ENCODE data around the gene TMEM45B.
"Not testable (repeated sequence)": the region's sequence is repeated elsewhere in the genome, so short reads cannot be mapped to it uniquely, and the experiment has no call there.

Gene TMEM45B

DNA sequence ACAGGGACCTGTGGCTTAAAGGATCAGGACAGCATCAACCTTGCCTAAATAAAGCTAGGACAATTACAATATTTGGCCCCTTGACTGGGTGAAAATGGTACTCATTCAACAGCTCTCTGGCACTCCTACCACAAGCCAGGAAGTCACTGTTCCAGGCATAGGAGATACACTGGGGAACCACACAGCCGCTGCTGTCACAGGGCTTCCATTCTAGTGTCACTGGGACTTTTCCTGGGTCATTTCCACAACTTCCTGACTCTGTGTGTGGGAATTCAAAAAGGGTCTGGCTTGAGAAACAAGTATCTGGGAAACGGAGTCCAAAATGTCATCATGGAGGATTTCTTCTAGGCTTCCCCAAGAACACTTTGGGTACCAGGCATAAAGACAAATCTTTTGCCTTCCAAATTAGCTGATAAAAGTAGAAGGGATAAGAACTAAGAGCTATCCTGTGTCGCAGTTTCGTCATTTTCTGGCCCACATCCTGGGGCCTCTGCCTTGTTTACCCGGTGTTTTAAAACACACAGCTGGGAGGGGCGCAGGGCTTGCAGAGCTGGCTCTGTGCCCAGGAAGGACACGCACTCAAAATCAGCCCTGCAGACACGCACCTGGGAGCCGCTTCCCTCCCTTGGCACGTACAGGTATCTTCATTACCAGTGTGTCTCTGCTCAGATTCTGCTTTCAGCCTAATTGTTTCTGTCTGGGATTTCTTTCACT, 38.0 kb downstream of the TMEM45B start:
- no peak for DNase-seq

DNA sequence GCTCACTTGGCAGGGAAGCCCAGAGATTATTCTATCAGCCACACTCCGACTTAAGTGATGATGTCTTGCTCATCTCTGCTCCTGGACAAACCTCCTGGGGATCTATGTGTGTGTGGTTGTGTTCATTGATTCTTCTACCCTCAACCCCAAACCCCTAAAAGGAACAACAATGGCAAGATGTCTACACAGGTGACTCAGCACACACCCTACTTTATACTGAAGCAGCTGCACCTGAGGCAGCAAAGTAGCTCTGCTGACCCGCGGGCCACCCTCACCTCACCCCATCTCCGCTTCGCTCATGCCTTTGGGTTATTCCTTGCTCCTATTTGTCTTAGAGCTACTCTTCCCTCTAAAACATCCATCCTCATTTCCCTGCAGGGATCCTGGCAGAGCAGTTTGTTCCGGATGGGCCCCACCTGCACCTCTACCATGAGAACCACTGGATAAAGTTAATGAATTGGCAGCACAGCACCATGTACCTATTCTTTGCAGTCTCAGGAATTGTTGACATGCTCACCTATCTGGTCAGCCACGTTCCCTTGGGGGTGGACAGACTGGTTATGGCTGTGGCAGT, 38.7 kb downstream of the TMEM45B start:
- no peak for DNase-seq

DNA sequence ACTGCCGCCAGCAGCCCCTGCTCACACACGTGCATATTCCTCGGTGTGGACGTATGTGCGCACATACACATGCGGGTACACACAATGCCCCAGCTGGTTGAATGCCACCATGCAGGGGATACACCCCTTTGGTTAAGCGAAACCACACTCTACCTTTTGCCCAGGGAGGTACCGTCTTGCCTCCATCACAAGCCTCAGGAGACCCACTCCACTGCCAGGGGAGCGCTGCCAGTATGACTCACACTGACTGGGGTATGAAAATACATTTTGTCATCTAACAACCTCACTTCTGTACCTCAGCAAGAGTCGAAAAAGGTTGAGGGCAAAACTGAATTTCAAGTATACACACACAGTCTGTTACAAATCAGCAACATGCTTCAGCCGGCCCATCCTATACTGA, 39.4 kb downstream of the TMEM45B start:
- DNase-seq, result no peak

DNA sequence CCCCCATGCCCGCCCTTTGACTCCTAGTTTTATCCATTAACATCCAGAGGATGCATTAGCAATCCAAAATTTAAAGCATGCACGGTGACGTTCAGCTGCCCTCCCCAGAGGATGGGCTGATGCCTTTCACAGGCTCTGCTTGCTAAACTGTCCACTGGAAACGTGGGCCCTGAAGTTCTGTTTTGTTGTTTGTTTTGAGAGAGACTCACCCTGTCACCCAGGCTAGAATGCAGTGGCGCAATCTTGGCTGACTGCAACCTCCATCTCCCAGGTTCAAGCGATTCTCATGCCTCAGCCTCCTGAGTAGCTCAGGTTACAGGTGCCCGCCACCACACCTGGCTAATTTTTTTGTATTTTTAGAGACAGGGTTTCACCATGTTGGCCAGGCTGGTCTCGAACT, 40.4 kb downstream of the TMEM45B start:
- DNase-seq, result no peak

DNA sequence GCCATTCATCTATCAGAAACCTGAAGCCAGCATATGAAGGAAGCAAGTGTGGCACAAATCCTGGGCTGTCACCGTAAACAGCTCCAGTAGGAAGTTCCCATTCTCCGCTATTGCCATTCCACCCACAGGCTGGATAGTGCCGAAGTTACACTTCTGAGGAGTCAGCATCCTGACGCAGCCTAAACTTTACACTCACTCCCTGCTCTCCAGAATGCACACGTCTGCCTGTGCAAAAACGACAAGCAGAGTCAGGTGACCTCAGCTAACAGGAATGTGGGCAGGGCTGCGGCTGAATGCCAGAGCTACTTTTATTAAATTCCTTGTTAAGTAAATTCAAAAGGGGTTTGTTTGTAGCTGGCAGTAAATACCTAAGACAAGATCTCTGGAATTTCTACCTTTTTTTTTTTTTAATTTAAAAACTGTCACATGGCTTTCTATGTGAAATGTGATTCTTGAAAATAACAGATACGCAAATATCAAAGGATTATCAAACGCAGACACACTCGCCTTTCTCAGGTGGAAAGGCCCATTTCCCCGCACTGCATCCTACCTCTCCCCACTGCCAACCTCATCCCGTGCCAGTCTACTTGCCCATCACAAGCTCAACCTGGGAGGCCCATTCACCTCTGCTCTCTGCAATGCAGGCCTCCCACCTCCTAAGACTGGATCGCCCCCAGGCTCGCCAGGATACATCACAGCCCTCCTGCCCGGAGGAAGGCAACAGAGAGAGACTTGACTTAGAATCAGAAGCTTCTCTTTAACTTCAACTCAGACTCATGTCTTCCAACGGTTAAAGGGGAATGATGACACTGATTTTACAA, 46.3 kb downstream of the TMEM45B start:
- DNase-seq, result peak; percentile 96

DNA sequence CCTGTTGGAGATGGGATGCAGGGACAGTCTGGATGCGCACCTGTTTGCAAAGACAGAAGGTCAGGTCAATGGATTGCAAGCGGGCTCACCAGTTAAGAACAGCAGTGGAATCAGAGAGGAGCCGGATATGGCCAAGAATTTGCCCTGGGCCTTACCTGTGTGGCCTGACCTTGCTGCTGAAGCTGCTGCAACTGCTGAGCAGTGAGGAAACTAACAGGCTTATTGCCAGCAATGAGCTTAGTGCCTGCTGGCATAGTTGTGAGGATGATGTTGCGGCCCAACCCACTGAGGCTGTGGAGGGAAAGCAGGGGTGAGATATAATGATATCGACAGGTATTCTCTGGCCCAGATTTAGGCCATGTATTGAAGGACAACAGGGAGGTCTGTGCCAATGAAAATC, 49.2 kb downstream of the TMEM45B start:
- DNase-seq, result no peak

DNA sequence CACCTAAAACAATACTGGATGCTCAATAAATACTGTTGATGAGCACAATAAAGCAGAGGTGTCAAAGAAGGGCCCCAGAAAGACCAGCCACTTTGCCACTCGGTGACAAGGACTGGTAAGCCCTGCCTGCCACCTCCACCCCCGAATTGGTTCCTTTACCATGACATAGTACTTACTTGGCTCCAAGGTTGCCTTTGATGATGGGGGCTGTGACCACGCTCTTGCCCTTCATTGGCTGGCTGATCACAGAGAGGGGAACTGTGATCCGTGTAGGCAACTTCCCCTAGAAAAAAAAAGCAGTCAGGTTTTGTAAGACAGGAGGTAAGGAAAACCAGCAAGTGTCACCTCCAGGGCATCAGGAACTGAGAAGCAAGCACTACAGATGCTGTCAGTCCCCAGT, 50.1 kb downstream of the TMEM45B start:
- DNase-seq, result no peak

DNA sequence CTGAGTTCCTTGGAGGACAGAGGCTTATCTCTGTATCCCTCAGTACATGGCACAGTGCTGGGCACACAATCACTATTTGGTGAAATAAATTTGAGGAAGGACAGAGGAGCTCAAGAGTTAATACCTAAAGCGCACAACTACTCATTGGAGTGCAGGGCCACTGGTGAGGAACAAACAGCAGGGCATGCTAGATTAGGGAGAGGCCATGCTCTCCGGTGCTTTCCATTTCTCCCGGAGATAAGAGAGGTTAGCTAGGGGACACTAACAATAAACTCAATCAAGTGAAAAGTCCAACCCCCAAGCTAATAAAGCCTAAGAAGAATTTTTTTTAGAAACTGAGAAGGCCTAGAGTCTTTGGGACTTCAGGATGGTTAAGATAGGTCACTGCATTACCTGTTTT, 50.7 kb downstream of the TMEM45B start:
- no peak for DNase-seq

DNA sequence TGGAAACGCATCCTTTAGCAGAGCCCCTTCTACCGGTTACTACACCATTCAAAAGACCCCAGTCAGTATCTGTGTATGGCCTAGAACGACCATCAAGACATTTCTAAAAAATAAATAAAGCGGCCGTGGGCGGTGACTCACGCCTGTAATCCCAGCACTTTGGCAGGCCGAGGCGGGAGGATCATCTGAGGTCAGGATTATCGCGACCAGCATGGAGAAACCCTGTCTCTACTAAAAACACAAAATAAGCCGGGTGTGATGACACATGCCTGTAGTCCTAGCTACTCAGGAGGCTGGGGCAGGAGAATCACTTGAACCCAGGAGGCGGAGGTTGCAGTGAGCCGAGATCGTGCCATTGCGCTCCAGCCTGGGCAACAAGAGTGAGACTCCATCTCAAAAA, 53.0 kb downstream of the TMEM45B start:
- not testable (repeated sequence) for DNase-seq

DNA sequence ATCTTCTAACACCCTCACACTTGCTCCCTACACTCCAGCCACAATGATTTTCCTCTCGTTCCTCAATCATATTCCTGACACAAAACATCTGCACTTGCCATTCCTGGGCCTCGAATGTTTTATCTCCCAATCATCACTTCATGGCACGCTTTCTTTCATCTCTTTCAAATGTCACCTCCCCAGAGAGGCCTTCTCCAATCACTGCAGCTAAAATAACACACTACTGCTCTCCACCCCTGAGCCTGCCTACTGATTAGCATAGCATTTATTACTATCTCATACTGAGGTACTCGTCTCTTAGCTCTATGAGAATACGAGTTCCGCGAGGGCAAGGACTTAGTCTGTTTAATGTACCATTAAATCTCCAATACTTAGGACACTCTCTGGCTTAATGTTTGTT, 56.3 kb downstream of the TMEM45B start:
- DNase-seq, result no peak

DNA sequence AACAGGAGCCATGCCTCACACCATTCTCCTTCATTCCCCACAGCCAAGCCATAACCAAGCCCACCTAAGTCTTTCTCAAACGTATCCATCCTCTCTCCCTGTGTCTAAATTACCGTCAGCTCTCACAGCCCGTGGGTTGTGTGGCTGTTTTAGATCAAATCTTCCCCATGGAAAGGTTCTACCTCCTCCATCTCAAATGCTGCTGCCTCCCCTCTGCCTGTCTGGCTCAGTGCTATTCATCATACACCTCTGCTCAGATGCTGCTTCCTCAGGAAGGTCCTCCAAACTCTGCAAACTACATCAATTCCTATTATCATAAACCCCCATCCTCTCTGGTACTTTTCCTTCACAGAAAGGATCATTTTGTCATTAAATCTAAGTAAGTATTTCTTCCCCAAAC, 64.7 kb downstream of the TMEM45B start:
- no peak for DNase-seq

DNA sequence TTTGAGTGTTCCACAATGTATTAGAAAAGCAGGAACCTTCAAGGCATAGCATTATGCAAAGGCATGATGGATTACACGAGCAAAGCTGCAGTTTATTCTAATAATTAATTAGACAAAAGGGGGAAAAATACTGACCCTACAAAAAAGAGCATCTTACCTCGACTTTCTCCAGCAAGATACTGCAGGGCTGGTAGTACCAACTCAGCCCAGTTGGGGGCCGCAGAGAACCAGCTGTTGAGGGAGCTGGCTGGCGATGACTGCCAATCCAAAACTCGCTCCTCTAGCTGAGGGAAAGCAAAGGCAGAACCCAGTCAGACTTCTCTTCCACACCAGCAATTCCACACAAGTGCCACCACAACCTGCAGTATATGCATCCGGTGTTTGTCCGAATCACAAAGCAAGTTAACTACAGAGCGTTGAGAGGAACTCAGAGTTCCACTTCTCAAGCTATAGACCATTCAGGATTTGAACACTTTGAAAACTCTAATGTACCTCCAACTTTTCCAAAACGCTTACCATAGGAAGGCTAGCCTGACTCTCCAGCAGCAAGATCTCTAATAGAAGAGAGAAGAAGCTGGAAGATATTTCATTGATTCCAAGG, 66.0 kb downstream of the TMEM45B start:
- no peak for DNase-seq

DNA sequence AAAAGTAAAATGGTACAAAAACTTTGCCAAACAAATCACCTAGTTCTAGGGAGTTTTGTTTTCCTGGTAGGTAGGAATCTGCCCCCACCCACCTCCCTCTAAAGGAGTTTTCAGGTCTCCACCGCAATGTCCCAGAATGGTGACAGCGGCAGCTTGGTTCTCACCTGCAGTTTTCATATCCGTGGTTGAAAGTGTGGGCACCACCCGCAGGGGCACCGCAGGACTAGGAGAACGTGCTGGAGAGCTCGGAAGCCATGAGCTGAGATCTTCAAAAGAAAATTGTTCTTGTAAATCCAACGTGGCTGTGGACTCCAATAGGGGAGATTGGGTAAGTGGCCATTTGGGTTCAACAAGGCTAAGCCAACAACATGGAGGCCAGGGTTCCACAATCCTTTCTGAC, 68.9 kb downstream of the TMEM45B start:
- no peak for DNase-seq

DNA sequence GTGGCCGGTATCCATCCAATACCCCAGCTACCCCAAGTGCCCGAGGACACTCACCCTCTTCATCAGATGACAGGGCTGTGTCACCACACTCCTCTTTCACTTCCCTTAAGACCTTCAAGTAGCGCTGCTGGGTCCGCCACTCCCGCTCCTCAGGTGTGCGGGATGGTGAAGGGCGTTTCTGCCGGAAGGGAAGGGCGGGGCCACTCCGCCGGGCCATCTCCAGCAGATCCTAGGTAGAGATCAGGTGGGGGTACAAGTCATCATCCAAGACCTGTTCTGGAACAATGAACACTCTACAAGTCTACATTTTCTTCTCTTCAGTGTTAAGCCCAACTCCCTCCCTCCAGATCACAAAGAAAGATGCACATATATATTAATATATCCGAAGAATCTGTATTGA, 69.7 kb downstream of the TMEM45B start:
- DNase-seq, result no peak

DNA sequence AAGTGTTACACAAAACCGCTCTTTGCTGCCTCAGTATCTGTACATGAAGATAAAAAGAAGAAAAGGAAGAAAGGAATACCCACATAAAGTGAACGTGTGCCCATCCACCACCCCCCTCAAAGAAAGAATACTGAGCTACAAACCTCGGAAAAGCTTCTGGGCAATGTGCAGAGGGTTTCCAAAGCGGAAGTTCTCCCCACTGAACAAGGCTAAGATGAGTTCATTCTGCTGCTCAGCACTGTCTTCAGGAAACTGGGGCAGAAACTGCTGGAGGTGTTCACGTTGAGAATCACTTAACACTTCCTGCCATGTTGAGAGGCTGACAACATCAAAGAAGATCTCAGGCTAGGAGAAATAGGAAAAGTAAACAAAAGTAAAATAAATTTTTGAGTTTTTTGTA, 72.8 kb downstream of the TMEM45B start:
- DNase-seq, result no peak

DNA sequence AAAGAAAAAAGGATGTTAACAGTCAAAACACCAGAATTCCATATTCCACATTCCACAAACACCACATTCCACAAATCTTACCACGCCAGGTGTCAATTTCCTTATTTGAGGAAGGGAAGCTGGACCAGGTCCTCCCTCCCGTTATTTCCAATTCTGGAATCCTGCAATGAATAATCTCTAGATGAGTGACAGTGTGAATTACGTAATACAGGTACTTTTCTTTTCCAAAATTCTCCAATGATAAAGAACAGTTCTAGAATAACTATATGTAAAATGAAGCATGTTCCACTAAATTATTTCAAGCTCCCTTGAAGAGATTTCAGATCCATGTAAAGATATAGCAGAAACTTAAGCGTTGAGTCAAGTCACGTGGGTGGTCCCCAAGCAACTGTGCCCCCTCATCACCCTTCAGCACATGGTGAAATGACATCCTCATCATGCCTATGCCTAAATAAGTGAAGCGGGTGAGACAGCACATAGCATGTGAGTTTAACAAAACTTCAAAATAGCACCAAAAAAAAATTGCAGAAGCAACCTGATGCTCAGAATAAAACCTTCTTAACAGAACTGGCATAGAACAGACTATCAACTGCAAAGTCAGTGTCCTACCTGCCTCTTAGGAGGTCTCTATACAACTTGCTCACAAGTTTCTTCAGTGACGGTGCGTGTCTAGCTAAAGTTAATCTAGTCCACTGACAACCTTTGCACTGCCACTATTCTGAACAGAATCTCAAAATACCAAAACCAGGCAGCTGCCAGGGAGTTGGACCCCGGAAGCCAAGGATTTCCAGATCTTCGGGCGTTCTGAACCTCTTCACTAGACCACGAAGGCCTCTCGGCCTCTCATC, 78.9 kb downstream of the TMEM45B start:
- DNase-seq, result peak; percentile 25

DNA sequence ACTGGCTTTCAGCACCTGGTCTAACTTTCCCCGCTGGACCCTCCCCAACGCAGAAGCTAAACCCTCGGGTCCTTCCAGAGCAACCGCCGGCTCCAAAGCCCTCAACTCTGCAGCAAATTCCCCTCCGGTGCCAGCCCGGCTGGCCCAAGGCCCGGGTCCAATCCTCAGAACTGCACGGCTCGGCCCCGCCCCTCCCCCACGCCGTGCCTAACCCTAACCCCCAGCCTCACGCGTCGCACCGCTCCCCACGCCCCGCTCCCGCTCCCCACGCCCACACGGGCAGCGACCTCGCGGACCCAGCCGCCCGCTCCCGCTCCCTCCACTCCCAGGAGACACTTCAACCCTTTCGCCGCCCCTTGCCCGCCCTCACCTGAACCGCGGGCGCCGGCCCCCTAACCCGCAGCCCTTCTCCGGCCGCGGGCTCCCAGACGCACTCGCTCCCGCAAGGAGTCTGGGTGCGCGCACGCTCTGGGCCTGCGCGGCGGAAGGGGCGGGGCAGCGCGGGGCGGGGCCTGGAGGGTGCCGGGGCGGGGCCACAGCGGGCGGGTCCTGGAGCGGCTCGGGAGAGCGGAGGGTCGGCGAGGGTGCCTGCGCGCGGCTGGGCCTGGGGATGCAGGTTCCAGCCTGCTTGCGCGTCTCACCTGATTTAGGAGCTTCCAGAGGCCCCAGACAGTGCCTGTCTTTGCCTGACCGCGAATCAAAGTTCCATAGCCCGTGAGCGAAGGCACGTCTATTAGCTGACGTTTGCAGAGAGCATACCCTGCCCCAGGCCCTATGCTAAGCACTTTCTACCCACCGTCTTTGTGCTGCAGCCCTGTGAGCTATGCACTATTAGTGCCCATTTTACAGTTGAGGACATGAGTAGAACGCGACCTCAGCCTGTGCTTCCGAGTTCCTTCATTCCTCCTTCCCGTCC, 79.7 kb downstream of the TMEM45B start, which contains the start of gene NFRKB:
Gene NFRKB (minus strand): TSS at position 453 of the 916 bp plus-strand sequence. CDS start 2,729 bp downstream, outside the sequence.
- peak; percentile 47 for DNase-seq

DNA sequence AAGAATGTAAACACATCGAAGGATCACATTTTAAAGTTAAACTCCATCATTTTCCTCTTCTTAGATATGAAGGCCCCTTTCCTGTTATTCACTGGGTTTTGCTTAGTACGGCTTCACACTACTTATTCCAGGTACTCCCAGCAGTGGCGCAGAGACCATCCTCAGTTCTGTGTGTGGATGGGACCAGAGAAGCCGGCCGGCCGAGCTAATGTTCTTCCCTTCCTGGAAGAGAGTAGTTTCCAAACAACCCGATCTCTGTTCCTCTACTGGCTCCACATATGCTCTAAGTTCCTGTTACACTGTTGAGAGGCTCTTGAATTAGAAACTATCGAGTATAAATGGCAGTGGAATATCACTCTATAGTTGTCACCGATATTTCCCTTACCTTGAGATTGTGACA, 80.4 kb downstream of the TMEM45B start:
- no peak for DNase-seq

DNA sequence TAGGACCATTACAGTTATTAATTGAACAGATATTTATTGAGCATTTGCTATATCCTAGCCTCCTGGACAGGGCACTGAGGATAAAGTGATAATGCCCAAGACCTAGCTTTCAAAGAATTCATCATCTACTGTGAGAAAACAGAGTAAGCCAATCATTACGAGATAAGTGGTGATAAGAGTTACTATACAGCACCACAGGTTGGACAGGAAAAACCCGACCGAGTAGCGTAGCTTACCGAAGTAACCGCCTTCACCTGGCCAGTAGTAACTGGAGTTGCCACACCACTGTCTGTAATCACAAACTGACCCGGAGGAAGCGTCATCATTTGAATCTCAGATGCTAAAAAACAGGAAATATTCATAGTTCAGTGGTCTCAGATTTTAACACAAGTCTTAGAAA, 89.8 kb downstream of the TMEM45B start:
- DNase-seq, result no peak
